ENCODE measurements around the gene NR3C2.

Gene NR3C2

GRCh38 chr4:148112231-148112982 lies 329.8 kb downstream of the NR3C2 start:
- H3K4me3 ChIP-seq (IDR thresholded peaks at IDR 0.05; ENCODE audit: insufficient read depth, low read depth, low read length), result no peak overlapping the region
- H3K4me2 ChIP-seq, result no peak overlapping the region
- no peaks in the 10 kb centered on the region for H3K36me3 ChIP-seq (ENCODE audit: insufficient read depth)
- H2AFZ ChIP-seq (ENCODE audit: low read depth), result no peak overlapping the region
- no peaks in the 10 kb centered on the region for H3K79me2 ChIP-seq (ENCODE audit: insufficient read depth, low read depth)
- TF ChIP-seq, protein P1, sequence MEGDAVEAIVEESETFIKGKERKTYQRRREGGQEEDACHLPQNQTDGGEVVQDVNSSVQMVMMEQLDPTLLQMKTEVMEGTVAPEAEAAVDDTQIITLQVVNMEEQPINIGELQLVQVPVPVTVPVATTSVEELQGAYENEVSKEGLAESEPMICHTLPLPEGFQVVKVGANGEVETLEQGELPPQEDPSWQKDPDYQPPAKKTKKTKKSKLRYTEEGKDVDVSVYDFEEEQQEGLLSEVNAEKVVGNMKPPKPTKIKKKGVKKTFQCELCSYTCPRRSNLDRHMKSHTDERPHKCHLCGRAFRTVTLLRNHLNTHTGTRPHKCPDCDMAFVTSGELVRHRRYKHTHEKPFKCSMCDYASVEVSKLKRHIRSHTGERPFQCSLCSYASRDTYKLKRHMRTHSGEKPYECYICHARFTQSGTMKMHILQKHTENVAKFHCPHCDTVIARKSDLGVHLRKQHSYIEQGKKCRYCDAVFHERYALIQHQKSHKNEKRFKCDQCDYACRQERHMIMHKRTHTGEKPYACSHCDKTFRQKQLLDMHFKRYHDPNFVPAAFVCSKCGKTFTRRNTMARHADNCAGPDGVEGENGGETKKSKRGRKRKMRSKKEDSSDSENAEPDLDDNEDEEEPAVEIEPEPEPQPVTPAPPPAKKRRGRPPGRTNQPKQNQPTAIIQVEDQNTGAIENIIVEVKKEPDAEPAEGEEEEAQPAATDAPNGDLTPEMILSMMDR (conservative IDR thresholded peaks at IDR 0.05; ENCODE audit: low read depth, low read length), result no peak
- no peaks in the 10 kb centered on the region for H4K20me1 ChIP-seq (ENCODE audit: insufficient read depth)
- no peak overlapping the region for H3K27ac ChIP-seq
- no peaks in the 10 kb centered on the region for H3K27me3 ChIP-seq (ENCODE audit: insufficient read depth, low read depth)
- no peaks in the 10 kb centered on the region for H3K4me1 ChIP-seq (ENCODE audit: low read depth, poor library complexity, severe bottlenecking)
- no peak overlapping the region for H3K9ac ChIP-seq

DNA sequence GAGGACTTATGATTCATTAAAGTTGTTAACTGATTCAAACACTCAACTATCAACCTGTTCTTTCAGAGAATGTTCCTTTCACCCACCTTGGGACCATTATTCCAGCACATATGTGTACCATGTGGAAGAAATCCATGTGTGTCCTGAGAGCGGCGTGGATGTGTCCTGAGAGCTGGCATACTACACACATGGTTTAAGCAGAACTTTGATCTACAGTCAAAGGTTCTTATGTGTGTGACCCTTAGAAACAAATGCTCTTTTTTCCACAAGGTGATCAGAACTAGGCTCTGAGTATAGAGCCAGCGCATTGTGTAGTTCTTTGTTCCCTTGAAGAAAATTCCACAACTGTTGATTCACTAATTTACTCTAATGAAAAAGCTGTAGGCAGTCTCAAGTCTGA lies 332.0 kb downstream of the NR3C2 start:
- Histone ChIP-seq H3K27ac (no peak overlapping the region), H3K79me2 (ENCODE audit: insufficient read depth, low read depth) (no peaks in the 10 kb centered on the region), H3K4me3 (IDR thresholded peaks at IDR 0.05; ENCODE audit: insufficient read depth, low read depth, low read length) (no peak overlapping the region), H3K36me3 (ENCODE audit: insufficient read depth) (no peaks in the 10 kb centered on the region), H3K4me2 (no peak overlapping the region), H4K20me1 (ENCODE audit: insufficient read depth) (no peaks in the 10 kb centered on the region), H3K9ac (no peak overlapping the region), H3K4me1 (ENCODE audit: low read depth, poor library complexity, severe bottlenecking) (no peaks in the 10 kb centered on the region), H3K27me3 (ENCODE audit: insufficient read depth, low read depth) (no peaks in the 10 kb centered on the region), H2AFZ (ENCODE audit: low read depth) (no peak overlapping the region)
- TF ChIP-seq, protein P1 (conservative IDR thresholded peaks at IDR 0.05; ENCODE audit: low read depth, low read length), result no peak

DNA sequence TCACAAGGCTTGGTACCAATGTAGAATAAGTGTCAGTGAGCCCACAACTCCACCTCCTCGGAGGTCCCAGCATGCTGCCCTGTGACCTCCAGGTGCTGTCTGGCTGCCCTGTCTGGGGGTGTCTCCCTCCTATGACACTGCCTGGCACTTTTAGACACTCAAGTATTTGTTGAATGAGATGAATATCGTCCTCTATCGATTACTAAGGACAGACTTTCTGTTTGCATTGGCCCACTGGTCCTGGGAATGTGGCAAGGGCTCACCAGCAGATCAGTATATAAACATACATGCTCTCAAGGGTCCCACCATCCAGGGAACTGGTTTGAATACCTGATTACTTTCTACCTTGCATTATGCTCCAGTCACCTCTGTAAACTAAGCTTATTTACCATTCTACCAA lies 333.0 kb downstream of the NR3C2 start:
- Histone ChIP-seq H2AFZ (ENCODE audit: low read depth) (no peak overlapping the region), H3K4me3 (IDR thresholded peaks at IDR 0.05; ENCODE audit: insufficient read depth, low read depth, low read length) (no peak overlapping the region), H3K27me3 (ENCODE audit: insufficient read depth, low read depth) (no peaks in the 10 kb centered on the region), H3K27ac (no peak overlapping the region), H3K36me3 (ENCODE audit: insufficient read depth) (no peaks in the 10 kb centered on the region), H3K4me2 (no peak overlapping the region), H3K9ac (no peak overlapping the region), H4K20me1 (ENCODE audit: insufficient read depth) (no peaks in the 10 kb centered on the region), H3K79me2 (ENCODE audit: insufficient read depth, low read depth) (no peaks in the 10 kb centered on the region), H3K4me1 (ENCODE audit: low read depth, poor library complexity, severe bottlenecking) (no peaks in the 10 kb centered on the region)
- TF ChIP-seq, protein P1 (conservative IDR thresholded peaks at IDR 0.05; ENCODE audit: low read depth, low read length), result no peak

- Histone ChIP-seq H3K4me2 (no peak overlapping the region), H3K27me3 (ENCODE audit: insufficient read depth, low read depth) (no peaks in the 10 kb centered on the region), H3K9ac (no peak overlapping the region), H3K4me3 (IDR thresholded peaks at IDR 0.05; ENCODE audit: insufficient read depth, low read depth, low read length) (no peak overlapping the region), H2AFZ (ENCODE audit: low read depth) (no peak overlapping the region), H4K20me1 (ENCODE audit: insufficient read depth) (no peaks in the 10 kb centered on the region), H3K27ac (no peak overlapping the region), H3K79me2 (ENCODE audit: insufficient read depth, low read depth) (no peaks in the 10 kb centered on the region), H3K36me3 (ENCODE audit: insufficient read depth) (no peaks in the 10 kb centered on the region), H3K4me1 (ENCODE audit: low read depth, poor library complexity, severe bottlenecking) (no peaks in the 10 kb centered on the region)
- TF ChIP-seq, protein P1 (conservative IDR thresholded peaks at IDR 0.05; ENCODE audit: low read depth, low read length), result no peak
Observed at GRCh38 chr4:148108766-148109165, 333.4 kb downstream of the NR3C2 start.

All from KMS-11 (cell line).